BLaER1 treated with 17β-estradiol and CSF1 and Interleukin-3, amounts not matched to agents 10 nM and 100 nM (cell line): Measurements from ENCODE around the gene ARSI.

Experiments
- H3K27ac ChIP-seq, 11 experiments: shearing (Covaris generic); formaldehyde crosslinking; 2 replicates each; pipeline ENCODE4 v1.8.1; 2022
- H3K27me3 ChIP-seq, 11 experiments: shearing (Covaris generic); formaldehyde crosslinking; 2 replicates each; pipeline ENCODE4 v1.8.1; 2022
- H3K36me3 ChIP-seq, 11 experiments: shearing (Covaris generic); formaldehyde crosslinking; 2 replicates each; pipeline ENCODE4 v1.8.1; 2022
- H3K4me1 ChIP-seq, 10 experiments: shearing (Covaris generic); formaldehyde crosslinking; 2 replicates each; pipeline ENCODE4 v1.8.1; 2022
- H3K4me2 ChIP-seq, 11 experiments: shearing (Covaris generic); formaldehyde crosslinking; 2 replicates each; pipeline ENCODE4 v1.8.1; 2022
- H3K4me3 ChIP-seq, 10 experiments: shearing (Covaris generic); formaldehyde crosslinking; 2 replicates each; pipeline ENCODE4 v1.8.1; 2022
- H3K9ac ChIP-seq, 11 experiments: shearing (Covaris generic); formaldehyde crosslinking; 2 replicates each; pipeline ENCODE4 v1.8.1; 2022
- H3K9me3 ChIP-seq, 11 experiments: shearing (Covaris generic); formaldehyde crosslinking; replicated peaks in 1 of 11; 2 replicates each; pipeline ENCODE4 v1.8.1; 2022
- H4K20me1 ChIP-seq, 11 experiments: shearing (Covaris generic); formaldehyde crosslinking; 2 replicates each; pipeline ENCODE4 v1.8.1; 2022
- Cebpa-rat ChIP-seq, 11 experiments: shearing (Covaris generic); IDR thresholded peaks; 2 replicates each; pipeline ENCODE4 v1.8.1; 2022

ARSI gene

DNA sequence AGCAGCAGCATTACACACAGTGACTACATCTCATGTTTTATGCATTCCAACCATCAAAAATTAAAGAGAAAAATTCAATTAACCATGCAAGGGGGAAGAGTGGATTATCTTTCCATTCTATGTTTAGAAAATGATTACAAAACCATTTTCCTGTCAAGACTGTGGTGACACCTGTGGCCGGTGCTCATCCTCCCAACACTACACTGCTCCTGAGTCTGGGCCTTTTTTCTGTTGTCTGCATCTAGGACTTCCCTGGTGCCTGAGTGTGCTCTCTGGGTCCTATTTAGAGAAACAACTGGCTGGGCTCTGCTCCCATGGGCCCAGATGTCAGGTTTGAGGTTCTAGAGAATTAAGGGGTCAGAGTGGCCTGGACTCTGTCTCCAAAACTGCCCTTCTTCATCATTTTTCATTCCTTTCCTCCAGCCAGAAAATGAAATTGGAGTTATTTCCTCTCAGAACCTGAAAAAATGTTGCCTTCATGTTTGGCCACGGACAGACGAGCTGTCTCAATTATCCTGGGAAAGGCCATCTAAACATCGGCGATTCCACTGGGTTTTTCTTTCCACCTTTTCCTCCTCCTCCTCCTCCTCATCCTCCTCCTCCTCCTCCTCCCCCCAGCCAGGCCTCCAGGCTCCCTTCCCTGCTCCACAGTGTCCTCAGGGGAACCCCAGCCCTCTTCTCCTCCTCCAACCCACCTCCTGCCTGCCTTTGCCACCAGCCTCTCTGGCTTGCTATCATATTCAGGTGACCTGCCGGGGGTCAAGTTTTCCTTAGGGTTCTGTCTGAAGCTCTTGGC is 11.4 kb upstream of the ARSI start:
- no peak overlapping the region for H3K4me3 ChIP-seq
- H3K4me1 ChIP-seq: peaks cover 8 to 49% (median 42%) of the 10 kb centered on the region in 10 experiments; a peak in 19 of 20 replicates
- H3K27me3 ChIP-seq: no peaks in the 10 kb centered on the region
- H3K27ac ChIP-seq: peak overlapping the region in 5 of 11 experiments; percentile 6 to 60 (median 43); a peak in 6 of 22 replicates
- H3K9me3 ChIP-seq: no peaks in the 10 kb centered on the region
- H3K4me2 ChIP-seq: peak overlapping the region; percentile 17 to 80 (median 69); a peak in 20 of 22 replicates
- TF ChIP-seq Cebpa-rat (IDR thresholded peaks at IDR 0.05): no peak
- H4K20me1 ChIP-seq: no peaks in the 10 kb centered on the region
- H3K9ac ChIP-seq: peak overlapping the region in 4 of 11 experiments; percentile 8 to 27 (median 20); a peak in 1 of 22 replicates
- no peaks in the 10 kb centered on the region for H3K36me3 ChIP-seq

DNA sequence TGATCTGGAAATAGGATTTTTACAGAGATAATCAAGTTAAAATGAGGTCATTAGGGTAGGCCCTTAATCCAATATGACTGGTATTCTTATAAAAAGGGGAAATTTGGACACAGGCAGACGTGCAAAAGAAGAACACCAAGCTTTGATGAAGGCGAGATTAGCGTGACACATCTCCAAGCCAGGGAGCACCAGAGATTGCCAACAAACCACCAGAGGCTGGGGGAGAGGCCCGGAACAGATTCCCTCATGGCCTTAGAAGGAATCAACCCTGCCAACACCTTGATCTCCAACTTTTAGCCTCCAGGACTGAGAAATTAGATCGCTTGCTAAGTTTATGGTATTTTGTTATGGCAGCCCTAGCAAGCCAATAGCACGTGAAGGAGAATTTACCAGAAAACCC is 10.8 kb upstream of the ARSI start:
- peak overlapping the region; percentile 17 to 80 (median 69); a peak in 20 of 22 replicates for H3K4me2 ChIP-seq

DNA sequence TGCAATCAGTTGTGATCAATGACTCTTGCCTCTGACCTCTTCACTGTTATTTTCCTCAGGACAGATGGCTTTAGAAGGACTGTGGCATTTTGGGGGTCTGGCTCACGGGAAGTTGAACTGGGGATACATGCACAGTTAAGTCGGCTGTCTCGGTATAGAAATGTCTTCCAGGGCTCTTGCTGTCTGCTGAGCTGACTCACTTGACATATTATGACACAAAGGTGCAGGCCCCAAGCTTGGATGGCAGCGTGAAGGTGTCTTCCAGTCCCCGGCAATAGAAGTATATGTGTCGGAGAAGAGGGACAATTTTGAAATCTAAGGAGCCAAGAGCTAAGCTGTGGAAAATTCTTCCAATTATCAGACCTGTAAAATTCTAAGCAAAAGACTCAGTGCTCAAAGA is 9.8 kb upstream of the ARSI start:
- Histone ChIP-seq H3K4me2 (no peak overlapping the region), H3K9me3 (no peaks in the 10 kb centered on the region), H3K27me3 (no peaks in the 10 kb centered on the region), H3K9ac (no peak overlapping the region), H3K4me3 (no peak overlapping the region), H4K20me1 (no peaks in the 10 kb centered on the region), H3K36me3 (no peaks in the 10 kb centered on the region), H3K4me1 (peaks cover 8 to 43% (median 32%) of the 10 kb centered on the region in 10 experiments; a peak in 19 of 20 replicates), H3K27ac (no peak overlapping the region)
- no peak for TF ChIP-seq Cebpa-rat (IDR thresholded peaks at IDR 0.05)

More for the DNA sequence above, 10.8 kb upstream of the ARSI start:
- peaks cover 8 to 44% (median 36%) of the 10 kb centered on the region in 10 experiments; a peak in 19 of 20 replicates for H3K4me1 ChIP-seq
- no peaks in the 10 kb centered on the region for H3K27me3 ChIP-seq
- H3K4me3 ChIP-seq: no peak overlapping the region
- H3K36me3 ChIP-seq: no peaks in the 10 kb centered on the region
- peak overlapping the region in 2 of 11 experiments; percentile 13 to 27; a peak in 1 of 22 replicates for H3K9ac ChIP-seq
- no peaks in the 10 kb centered on the region for H4K20me1 ChIP-seq
- no peak for TF ChIP-seq Cebpa-rat (IDR thresholded peaks at IDR 0.05)
- peak overlapping the region in 5 of 11 experiments; percentile 6 to 60 (median 37); a peak in 6 of 22 replicates for H3K27ac ChIP-seq
- no peaks in the 10 kb centered on the region for H3K9me3 ChIP-seq

DNA sequence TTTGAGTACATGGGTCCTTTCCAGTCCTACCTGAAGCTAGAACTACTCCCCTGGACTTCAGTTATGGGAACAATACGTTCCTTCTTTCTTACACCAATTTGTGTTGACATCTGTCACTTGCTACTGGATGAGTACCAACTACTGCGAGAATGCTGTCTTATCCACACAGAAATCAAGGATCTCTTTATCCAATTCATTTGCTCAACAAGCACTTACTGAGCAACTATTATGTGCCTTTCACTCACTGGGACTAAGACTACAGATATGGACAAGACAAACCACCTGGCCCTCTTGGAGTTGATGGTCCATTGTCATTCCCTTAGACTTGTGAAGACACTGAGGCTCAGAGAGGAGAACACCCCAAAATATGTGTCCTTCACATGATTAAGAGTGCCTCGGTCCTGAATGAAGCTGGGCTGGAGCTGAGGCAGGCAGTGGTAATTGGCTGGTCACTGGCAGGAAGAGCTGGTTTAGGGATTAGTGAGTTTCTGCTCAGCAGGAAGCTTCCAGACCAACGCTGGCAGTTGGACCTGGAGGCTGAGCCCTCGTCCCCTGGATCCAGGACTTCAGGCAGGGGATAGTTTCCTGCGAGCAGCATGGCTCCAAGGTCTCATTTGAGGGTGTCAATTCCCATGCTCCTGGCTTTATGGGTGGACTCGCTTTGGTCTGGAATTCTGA is 8.4 kb upstream of the ARSI start:
- TF ChIP-seq Cebpa-rat (IDR thresholded peaks at IDR 0.05): no peak
- H4K20me1 ChIP-seq: no peaks in the 10 kb centered on the region
- no peak overlapping the region for H3K27ac ChIP-seq
- no peaks in the 10 kb centered on the region for H3K36me3 ChIP-seq
- peaks cover 8 to 34% (median 26%) of the 10 kb centered on the region in 10 experiments; a peak in 18 of 20 replicates for H3K4me1 ChIP-seq
- H3K9ac ChIP-seq: no peak overlapping the region
- no peak overlapping the region for H3K4me3 ChIP-seq
- no peak overlapping the region for H3K4me2 ChIP-seq
- H3K9me3 ChIP-seq: no peaks in the 10 kb centered on the region
- no peaks in the 10 kb centered on the region for H3K27me3 ChIP-seq

DNA sequence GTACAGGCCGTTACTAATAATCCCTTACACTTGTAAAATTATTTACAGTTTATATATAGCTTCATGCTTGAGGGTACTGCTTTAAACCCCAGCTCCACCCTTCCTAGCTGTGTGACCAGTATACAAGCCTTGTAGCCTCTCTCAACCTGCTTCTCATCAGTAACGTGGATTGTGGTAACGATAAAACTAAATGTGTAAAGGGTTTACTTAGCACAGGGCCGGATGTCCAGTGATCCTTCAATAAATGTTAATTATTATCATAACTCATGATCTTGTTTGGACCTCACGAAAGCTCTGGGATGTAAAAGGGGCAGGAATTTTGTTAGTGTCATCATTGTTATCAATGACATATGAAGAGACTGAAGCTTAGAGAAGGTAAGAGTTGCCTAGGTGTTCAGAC is 7.5 kb upstream of the ARSI start:
- H3K4me2 ChIP-seq: peak overlapping the region in 8 of 11 experiments; percentile 23 to 59 (median 50); a peak in 14 of 22 replicates
- H3K9ac ChIP-seq: no peak overlapping the region
- H3K9me3 ChIP-seq: no peaks in the 10 kb centered on the region
- no peak overlapping the region for H3K4me3 ChIP-seq
- H3K4me1 ChIP-seq: peaks cover 11 to 39% (median 28%) of the 10 kb centered on the region in 10 experiments; a peak in 19 of 20 replicates
- TF ChIP-seq Cebpa-rat (IDR thresholded peaks at IDR 0.05): no peak
- no peaks in the 10 kb centered on the region for H3K36me3 ChIP-seq
- no peaks in the 10 kb centered on the region for H3K27me3 ChIP-seq
- H4K20me1 ChIP-seq: no peaks in the 10 kb centered on the region
- H3K27ac ChIP-seq: no peak overlapping the region

DNA sequence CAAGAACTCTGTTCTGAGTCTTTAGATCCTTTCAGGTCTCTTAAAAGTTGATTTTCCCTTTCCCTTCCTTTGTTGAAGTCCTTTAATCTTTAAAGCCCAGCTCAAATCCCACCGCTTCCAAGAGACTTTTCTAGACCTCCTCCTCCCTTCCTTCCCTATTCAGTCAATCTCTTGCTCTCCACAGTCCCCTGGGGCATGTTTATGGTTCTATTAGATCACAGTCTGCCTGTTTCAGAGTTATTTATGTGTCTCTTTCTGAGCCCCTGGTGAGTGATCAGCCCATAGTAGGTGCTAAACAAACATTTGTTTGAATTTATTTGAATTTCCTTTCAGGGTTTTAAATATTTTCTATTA is 7.2 kb upstream of the ARSI start:
- H3K9me3 ChIP-seq: no peaks in the 10 kb centered on the region
- no peaks in the 10 kb centered on the region for H3K27me3 ChIP-seq
- TF ChIP-seq Cebpa-rat (IDR thresholded peaks at IDR 0.05): no peak
- H4K20me1 ChIP-seq: no peaks in the 10 kb centered on the region
- peak overlapping the region in 8 of 11 experiments; percentile 23 to 59 (median 50); a peak in 16 of 22 replicates for H3K4me2 ChIP-seq
- H3K9ac ChIP-seq: no peak overlapping the region
- peaks cover 11 to 39% (median 28%) of the 10 kb centered on the region in 10 experiments; a peak in 19 of 20 replicates for H3K4me1 ChIP-seq
- H3K4me3 ChIP-seq: no peak overlapping the region
- H3K36me3 ChIP-seq: no peaks in the 10 kb centered on the region
- H3K27ac ChIP-seq: no peak overlapping the region

DNA sequence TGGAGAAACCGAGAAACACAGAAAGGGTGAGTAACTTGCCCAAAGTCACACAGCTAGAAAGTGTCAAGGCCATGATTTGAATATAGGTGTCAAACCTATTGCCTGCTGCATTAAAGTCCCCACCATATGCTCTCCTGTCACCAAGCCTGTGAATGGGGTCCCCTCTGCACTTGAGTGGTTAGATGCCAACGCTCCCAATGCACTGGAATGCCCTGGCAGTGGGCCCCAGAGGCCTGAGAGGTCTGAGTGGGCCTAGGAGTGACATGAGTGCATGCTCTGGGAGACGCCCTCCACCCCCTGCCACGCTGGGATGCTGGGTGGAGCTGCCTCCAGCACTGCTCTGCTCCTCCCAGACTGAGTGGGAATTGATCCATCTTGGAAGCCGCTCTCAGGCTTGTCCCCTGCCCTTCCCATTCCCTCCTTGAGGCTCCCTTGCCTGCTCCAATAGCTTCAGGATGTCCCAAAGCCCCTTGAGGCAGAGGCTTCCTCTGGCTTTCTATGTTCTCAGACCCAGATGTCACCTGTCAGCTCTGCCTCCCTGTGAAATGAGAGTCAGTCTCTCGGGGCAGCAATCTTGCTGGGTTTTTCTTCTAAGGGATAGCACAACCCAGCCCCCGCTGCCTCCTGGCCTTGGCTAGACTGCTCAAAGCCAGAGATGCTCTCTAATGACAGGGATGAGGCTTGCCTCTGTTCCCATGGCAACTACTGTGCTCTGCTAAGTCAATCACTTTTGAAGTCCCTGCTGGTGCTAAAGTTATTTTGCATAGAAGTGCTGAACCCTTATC is 6.6 kb upstream of the ARSI start:
- Histone ChIP-seq H3K27me3 (peaks cover 0 to 1% (median 0%) of the 10 kb centered on the region in 11 experiments; a peak in 1 of 22 replicates), H3K27ac (no peak overlapping the region), H3K36me3 (no peaks in the 10 kb centered on the region), H3K9ac (0 out of 22 replicates have a peak overlapping the region, but pooled peaks of 1 of the 11 experiments have one; percentile 3), H3K4me2 (peak overlapping the region in 8 of 11 experiments; percentile 23 to 59 (median 50); a peak in 16 of 22 replicates), H3K4me3 (no peak overlapping the region), H3K4me1 (peaks cover 11 to 33% (median 25%) of the 10 kb centered on the region in 10 experiments; a peak in 19 of 20 replicates), H4K20me1 (no peaks in the 10 kb centered on the region), H3K9me3 (no peaks in the 10 kb centered on the region)
- no peak for TF ChIP-seq Cebpa-rat (IDR thresholded peaks at IDR 0.05)

DNA sequence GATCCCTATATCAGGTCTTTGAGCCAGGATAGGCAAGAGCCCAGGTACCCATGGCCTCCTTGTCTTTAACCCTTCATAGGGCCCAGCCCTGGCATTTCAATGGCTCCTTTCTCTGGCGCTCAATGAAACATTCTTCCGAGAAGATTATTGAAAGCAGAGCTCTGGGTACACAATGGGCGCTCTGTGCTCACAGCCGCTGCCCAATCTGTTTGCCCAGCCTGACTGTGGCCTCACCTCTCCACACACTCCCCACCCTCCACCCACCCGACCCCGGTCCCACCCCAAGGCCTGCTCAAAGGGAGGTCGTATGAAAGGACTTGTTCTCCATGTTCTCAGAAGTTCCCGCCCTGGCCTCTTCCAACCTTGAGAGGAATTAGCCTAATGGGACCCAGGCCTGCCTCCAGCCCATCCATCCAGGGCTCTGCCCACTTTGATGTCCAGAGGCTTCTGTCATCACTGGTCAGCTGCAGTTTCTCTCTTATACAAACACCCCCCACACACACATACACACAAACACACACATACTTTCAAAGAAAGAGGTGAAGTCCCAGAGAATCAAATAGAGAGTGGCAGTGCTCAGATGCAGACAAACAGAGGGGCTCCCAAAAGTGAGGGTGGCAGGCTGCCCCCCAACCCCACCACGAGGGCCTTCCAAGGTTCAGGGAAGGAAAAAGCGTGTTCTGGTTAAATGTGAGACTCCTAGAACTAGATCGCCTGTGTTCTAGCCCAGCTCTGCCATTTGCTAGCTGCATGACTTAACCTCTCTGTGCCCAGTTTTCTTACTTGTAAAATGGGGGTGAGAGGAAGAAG is 5.1 kb upstream of the ARSI start:
- Histone ChIP-seq H4K20me1 (no peaks in the 10 kb centered on the region), H3K36me3 (no peaks in the 10 kb centered on the region), H3K27ac (no peak overlapping the region), H3K4me2 (no peak overlapping the region), H3K4me1 (peaks cover 4 to 21% (median 15%) of the 10 kb centered on the region in 10 experiments; a peak in 17 of 20 replicates), H3K9ac (no peak overlapping the region), H3K9me3 (no peaks in the 10 kb centered on the region), H3K27me3 (peaks cover 6 to 16% (median 13%) of the 10 kb centered on the region in 11 experiments), H3K4me3 (no peak overlapping the region)
- no peak for TF ChIP-seq Cebpa-rat (IDR thresholded peaks at IDR 0.05)
